ENCODE results near the gene ATP8B4.
"Not testable (repeated sequence)": the region's sequence is repeated elsewhere in the genome, so short reads cannot be mapped to it uniquely, and the experiment has no call there.

The ATP8B4 gene

DNA sequence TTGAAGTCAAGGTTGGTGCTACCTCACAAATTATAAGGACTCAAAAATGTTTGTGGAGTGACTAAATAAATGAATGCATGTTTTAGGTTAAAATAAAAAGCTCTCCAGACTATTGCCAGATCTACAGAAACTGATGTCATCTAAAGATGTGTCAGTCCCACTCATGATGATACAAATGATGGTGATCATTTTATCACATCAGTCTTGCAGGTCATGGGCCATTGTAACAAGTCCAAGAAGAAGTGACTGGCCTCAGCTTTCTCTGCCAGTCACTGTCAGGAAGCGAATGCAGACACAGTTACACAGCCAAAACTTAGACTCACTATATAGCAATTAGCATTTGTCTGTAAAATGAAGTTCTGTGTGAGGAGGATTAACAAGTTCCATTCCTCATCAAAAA is 18.5 kb downstream of the ATP8B4 start:
- H3K4me3 ChIP-seq (ENCODE audit: low read depth, low read length), result no peak overlapping the region
- peaks cover 6% of the 10 kb centered on the region for H3K4me1 ChIP-seq (ENCODE audit: control insufficient read depth, insufficient read depth, low read length)
- H3K9ac ChIP-seq (ENCODE audit: low read depth, low read length), result no peak overlapping the region
- no peaks in the 10 kb centered on the region for H3K36me3 ChIP-seq (ENCODE audit: control insufficient read depth, insufficient read depth, low read length)
- no peaks in the 10 kb centered on the region for H3K27me3 ChIP-seq (ENCODE audit: control insufficient read depth, insufficient read depth, low read length)
- H3K9me3 ChIP-seq (ENCODE audit: control insufficient read depth, insufficient read depth, low read length), result no peaks in the 10 kb centered on the region

DNA sequence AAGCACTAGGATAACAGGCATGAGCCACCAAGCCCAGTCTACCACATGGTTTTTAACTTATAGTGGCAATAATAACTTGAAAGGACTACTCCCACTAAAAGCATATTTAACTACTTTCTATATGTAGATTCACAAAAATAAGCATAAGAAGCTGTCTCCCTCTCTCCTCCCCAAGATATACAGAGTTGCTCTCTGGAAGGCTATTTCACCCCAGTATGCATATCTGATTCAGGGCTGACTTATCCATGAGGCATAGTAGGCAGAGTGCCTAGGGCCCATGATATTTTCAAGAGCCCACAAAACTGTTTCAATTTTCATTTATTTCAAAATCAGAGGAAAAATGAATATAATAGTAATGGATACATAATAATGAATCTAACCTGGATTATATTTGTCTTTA is 20.5 kb downstream of the ATP8B4 start:
- Histone ChIP-seq H3K9me3 (ENCODE audit: control insufficient read depth, insufficient read depth, low read length) (no peaks in the 10 kb centered on the region), H3K9ac (ENCODE audit: low read depth, low read length) (no peak overlapping the region), H3K27me3 (ENCODE audit: control insufficient read depth, insufficient read depth, low read length) (no peaks in the 10 kb centered on the region), H3K36me3 (ENCODE audit: control insufficient read depth, insufficient read depth, low read length) (no peaks in the 10 kb centered on the region), H3K4me3 (ENCODE audit: low read depth, low read length) (no peak overlapping the region), H3K4me1 (ENCODE audit: control insufficient read depth, insufficient read depth, low read length) (peaks cover 6% of the 10 kb centered on the region)

DNA sequence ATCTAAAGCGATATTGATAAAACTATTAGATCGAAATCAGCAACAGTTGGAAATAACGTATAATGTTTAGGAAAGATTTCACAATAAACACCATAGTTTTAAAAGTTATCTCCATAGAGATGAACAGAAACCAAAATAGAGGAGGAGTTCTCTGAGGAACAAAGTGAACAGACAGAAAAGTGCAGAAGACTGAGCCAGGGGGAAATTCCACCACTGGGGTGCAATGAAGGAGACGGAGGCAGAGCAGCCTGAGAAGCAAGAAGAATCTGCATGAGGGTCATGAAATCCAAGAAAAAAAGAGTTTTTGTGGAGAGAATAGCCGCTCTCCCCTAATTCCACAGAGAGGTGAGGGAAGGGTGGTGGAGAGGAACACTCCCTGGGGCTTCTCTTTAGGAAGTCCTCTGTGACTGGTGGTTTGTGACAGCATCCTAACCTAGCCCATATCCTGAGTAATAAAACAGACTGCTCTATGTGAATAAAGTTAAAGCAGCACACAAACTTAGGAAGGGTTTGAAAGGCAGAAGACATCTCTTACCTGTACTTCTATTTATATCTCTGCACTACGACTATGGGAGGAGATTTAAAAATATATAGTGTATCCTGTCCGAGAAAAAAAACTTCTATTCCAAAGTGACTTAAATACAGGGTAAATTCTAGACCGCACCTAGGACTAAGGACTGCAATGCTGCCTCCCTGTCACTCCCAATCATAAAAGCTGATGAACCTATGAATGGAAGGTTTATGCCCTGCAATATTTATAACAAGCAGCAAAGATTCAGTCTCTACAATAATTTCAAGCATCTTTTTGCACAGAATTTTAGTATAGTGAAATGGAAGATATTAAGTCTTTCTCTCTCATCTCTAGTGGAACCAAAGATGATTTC is 22.9 kb downstream of the ATP8B4 start:
- Histone ChIP-seq H3K9ac (ENCODE audit: low read depth, low read length) (no peak overlapping the region), H3K36me3 (ENCODE audit: control insufficient read depth, insufficient read depth, low read length) (no peaks in the 10 kb centered on the region), H3K27me3 (ENCODE audit: control insufficient read depth, insufficient read depth, low read length) (no peaks in the 10 kb centered on the region)

DNA sequence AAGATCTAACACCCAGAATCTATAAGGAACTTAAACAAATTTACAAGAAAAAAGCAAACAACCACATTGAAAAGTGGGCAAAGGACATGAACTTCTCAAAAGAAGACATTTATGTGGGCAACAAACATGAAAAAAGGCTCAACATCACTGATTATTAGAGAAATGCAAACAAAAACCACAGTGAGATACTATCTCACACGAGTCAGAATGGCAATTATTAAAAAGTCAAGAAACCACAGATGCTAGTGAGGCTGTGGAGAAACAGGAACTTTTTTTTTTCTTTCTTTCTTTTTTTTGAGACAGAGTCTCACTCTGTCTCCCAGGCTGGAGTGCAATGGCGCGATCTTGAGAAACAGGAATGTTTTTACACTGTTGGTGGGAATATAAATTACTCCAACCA is 29.6 kb downstream of the ATP8B4 start:
- not testable (repeated sequence) for H3K4me3 ChIP-seq (ENCODE audit: low read depth, low read length); H3K9me3 ChIP-seq (ENCODE audit: control insufficient read depth, insufficient read depth, low read length); H3K4me1 ChIP-seq (ENCODE audit: control insufficient read depth, insufficient read depth, low read length); H3K27me3 ChIP-seq (ENCODE audit: control insufficient read depth, insufficient read depth, low read length); H3K36me3 ChIP-seq (ENCODE audit: control insufficient read depth, insufficient read depth, low read length); H3K9ac ChIP-seq (ENCODE audit: low read depth, low read length)

More for the DNA sequence above, 22.9 kb downstream of the ATP8B4 start:
- H3K4me1 ChIP-seq (ENCODE audit: control insufficient read depth, insufficient read depth, low read length), result peaks cover 6% of the 10 kb centered on the region
- no peaks in the 10 kb centered on the region for H3K9me3 ChIP-seq (ENCODE audit: control insufficient read depth, insufficient read depth, low read length)
- H3K4me3 ChIP-seq (ENCODE audit: low read depth, low read length), result no peak overlapping the region

DNA sequence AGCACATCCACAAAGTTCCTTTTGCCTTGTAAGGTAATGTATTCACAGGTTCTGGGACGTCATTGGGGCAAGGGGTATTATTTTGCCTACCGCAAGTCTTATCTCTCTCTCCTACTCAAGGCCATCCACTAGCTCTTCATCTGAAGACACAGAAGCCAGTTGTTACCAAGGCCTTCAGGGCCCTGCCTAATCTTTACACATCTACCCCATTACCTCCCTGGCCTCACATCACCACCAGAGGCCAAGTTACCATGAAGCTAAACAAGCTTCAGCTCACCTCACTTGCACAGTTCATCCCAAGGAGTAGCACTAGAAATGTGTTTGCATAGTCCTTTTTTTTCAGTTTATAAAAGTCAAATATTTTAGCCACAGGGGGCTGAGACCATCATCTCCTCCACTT is 34.1 kb downstream of the ATP8B4 start:
- no peaks in the 10 kb centered on the region for H3K27me3 ChIP-seq (ENCODE audit: control insufficient read depth, insufficient read depth, low read length)
- H3K4me3 ChIP-seq (ENCODE audit: low read depth, low read length), result no peak overlapping the region
- H3K36me3 ChIP-seq (ENCODE audit: control insufficient read depth, insufficient read depth, low read length), result no peaks in the 10 kb centered on the region
- no peaks in the 10 kb centered on the region for H3K9me3 ChIP-seq (ENCODE audit: control insufficient read depth, insufficient read depth, low read length)
- no peaks in the 10 kb centered on the region for H3K4me1 ChIP-seq (ENCODE audit: control insufficient read depth, insufficient read depth, low read length)
- no peak overlapping the region for H3K9ac ChIP-seq (ENCODE audit: low read depth, low read length)

DNA sequence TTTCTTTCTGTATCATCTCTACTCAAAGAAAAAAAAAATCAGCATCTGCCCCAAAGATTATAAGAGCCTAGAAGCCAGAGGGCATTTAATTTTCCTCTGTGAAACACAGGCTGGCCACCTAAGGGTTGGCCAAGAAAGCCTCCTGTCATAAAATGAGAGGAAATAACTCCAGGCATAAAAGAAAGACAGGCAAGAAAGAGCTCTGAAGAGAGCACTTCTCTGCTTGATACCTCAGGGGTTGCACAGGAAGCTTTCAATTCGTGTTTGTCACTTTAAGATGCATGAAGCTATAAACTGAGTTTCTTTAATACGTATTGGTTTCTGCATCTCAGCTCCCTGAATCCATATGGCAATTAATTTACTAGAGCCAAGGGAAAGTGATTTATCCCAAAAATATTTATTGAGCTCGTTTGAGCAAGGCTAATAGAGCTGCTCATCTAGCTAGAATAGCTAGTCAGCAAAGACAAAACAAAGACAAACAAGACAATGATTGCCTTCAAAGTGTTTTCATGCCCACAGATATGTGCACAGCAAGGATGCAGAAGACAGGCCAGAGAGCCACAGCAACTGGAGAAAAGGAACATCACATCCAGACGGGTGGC is 35.5 kb downstream of the ATP8B4 start:
- Histone ChIP-seq H3K9me3 (ENCODE audit: control insufficient read depth, insufficient read depth, low read length) (no peaks in the 10 kb centered on the region), H3K9ac (ENCODE audit: low read depth, low read length) (no peak overlapping the region), H3K4me1 (ENCODE audit: control insufficient read depth, insufficient read depth, low read length) (no peaks in the 10 kb centered on the region), H3K4me3 (ENCODE audit: low read depth, low read length) (no peak overlapping the region), H3K36me3 (ENCODE audit: control insufficient read depth, insufficient read depth, low read length) (no peaks in the 10 kb centered on the region), H3K27me3 (ENCODE audit: control insufficient read depth, insufficient read depth, low read length) (no peaks in the 10 kb centered on the region)

DNA sequence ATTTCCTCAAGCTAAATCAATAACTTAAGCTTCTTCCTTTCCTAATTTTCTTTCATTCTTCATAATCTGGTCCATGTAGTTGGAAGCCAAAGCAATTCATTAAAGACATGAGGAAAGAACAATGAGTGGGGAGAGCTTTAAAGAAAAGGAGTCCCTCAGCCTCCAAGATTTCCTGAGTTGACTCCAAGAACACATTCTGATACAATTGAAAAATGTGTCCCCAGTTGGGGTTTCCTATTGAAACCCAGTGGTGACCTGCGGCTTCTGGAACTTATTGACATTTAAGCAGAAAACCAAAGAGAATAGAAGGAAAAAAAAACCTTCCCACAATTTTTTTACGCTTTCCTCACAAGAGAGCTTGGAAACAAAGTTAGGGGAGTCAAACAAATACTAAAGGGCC is 37.0 kb downstream of the ATP8B4 start:
- Histone ChIP-seq H3K27me3 (ENCODE audit: control insufficient read depth, insufficient read depth, low read length) (no peaks in the 10 kb centered on the region), H3K36me3 (ENCODE audit: control insufficient read depth, insufficient read depth, low read length) (no peaks in the 10 kb centered on the region), H3K4me1 (ENCODE audit: control insufficient read depth, insufficient read depth, low read length) (no peaks in the 10 kb centered on the region), H3K9me3 (ENCODE audit: control insufficient read depth, insufficient read depth, low read length) (no peaks in the 10 kb centered on the region), H3K9ac (ENCODE audit: low read depth, low read length) (no peak overlapping the region), H3K4me3 (ENCODE audit: low read depth, low read length) (no peak overlapping the region)

DNA sequence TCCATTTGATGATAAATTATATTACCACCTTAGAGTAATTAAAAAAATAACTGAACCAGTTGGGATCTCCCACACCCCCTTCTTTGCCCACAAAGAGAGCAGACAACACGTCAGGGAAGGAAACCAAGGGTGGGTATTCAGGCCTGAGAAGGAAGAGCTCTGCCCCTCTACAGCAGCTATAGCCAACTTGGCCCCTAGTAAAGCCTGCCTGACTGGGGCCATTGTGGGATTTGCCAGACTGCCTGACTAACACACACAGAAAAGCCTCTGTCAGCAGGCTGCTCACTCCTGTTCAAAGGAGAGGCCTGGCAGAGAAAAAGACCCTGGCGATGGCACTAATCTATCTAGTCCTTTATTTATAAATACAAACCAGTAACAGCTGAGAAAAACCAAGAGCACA is 41.4 kb downstream of the ATP8B4 start:
- Histone ChIP-seq H3K27me3 (ENCODE audit: control insufficient read depth, insufficient read depth, low read length) (no peaks in the 10 kb centered on the region), H3K9me3 (ENCODE audit: control insufficient read depth, insufficient read depth, low read length) (no peaks in the 10 kb centered on the region), H3K9ac (ENCODE audit: low read depth, low read length) (no peak overlapping the region), H3K36me3 (ENCODE audit: control insufficient read depth, insufficient read depth, low read length) (no peaks in the 10 kb centered on the region), H3K4me3 (ENCODE audit: low read depth, low read length) (no peak overlapping the region), H3K4me1 (ENCODE audit: control insufficient read depth, insufficient read depth, low read length) (no peaks in the 10 kb centered on the region)

DNA sequence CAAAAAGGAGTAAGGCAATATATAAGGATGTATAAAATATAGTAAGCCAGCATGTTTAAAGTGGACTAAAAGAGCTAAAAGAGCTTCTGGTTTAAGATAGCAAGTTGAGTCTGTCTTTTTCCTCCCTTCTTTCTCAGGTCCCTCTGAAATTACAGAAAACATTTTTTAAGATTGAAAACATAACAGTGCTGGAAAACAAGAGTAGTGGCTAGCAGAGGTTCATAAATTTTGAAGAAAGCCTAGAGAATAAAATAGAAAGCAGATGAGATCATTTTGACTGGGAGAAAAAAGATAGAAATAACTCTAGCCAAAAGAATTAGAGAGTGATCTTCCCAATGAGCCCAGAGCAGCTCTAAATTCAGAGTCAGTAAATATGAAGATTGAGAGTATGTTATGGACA is 41.9 kb downstream of the ATP8B4 start:
- Histone ChIP-seq H3K27me3 (ENCODE audit: control insufficient read depth, insufficient read depth, low read length) (no peaks in the 10 kb centered on the region), H3K9ac (ENCODE audit: low read depth, low read length) (no peak overlapping the region), H3K9me3 (ENCODE audit: control insufficient read depth, insufficient read depth, low read length) (no peaks in the 10 kb centered on the region), H3K4me3 (ENCODE audit: low read depth, low read length) (no peak overlapping the region), H3K4me1 (ENCODE audit: control insufficient read depth, insufficient read depth, low read length) (no peaks in the 10 kb centered on the region), H3K36me3 (ENCODE audit: control insufficient read depth, insufficient read depth, low read length) (no peaks in the 10 kb centered on the region)

DNA sequence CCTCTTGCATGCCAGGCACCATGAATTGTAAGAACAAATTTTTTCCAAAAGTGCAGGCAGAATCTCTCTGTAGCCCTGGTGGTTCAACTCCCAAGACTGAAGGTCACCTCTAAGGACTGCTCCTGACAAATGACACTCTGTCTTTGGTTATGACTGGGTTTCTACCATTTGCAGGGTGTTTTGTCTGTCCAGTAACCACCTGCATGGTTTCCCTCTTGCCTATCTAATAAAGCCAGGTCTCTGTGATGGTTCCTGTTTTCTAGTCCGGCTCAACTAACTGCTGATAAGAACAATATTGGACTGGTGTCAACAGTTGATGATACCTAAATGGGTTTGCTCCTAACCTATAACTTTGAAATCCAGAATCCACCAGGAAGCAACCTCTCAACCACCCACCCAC is 43.7 kb downstream of the ATP8B4 start:
- Histone ChIP-seq H3K4me3 (ENCODE audit: low read depth, low read length) (no peak overlapping the region), H3K36me3 (ENCODE audit: control insufficient read depth, insufficient read depth, low read length) (no peaks in the 10 kb centered on the region), H3K9ac (ENCODE audit: low read depth, low read length) (no peak overlapping the region), H3K4me1 (ENCODE audit: control insufficient read depth, insufficient read depth, low read length) (no peaks in the 10 kb centered on the region), H3K27me3 (ENCODE audit: control insufficient read depth, insufficient read depth, low read length) (no peaks in the 10 kb centered on the region), H3K9me3 (ENCODE audit: control insufficient read depth, insufficient read depth, low read length) (no peaks in the 10 kb centered on the region)

DNA sequence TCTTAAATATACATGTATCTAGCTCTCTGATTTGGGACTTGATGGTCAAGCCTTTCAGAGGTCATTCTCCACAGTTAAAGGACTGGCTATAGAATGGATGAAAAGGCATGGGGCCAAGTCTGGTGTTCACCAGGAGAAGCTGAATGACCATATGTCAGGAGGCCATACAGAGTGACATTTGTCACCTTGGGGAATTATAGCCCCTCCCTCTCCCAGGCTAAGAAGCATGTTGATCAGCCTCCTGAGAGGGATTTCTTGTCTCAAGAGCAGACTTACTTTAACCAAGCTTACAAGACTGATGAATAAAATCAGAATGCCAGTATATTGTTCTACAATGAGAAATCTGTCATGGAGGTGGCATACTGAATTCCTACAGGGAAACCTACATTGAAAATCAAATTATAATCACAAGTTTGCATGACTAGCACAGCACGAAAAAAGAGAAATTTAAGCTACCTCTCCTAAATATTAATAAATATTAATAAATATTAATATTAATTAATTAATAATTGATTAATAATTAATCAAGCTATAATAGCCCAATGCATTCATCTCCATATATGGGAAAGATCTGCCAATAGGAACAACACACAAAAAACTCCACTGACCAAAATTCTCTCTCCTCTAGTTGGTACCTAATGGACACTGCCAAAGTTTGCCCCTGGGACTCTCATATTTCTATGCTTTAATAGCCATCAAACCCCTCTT is 47.3 kb downstream of the ATP8B4 start:
- H3K27me3 ChIP-seq (ENCODE audit: control insufficient read depth, insufficient read depth, low read length), result no peaks in the 10 kb centered on the region
- H3K36me3 ChIP-seq (ENCODE audit: control insufficient read depth, insufficient read depth, low read length), result no peaks in the 10 kb centered on the region
- H3K9ac ChIP-seq (ENCODE audit: low read depth, low read length), result no peak overlapping the region
- no peaks in the 10 kb centered on the region for H3K9me3 ChIP-seq (ENCODE audit: control insufficient read depth, insufficient read depth, low read length)
- H3K4me1 ChIP-seq (ENCODE audit: control insufficient read depth, insufficient read depth, low read length), result no peaks in the 10 kb centered on the region
- H3K4me3 ChIP-seq (ENCODE audit: low read depth, low read length), result no peak overlapping the region

DNA sequence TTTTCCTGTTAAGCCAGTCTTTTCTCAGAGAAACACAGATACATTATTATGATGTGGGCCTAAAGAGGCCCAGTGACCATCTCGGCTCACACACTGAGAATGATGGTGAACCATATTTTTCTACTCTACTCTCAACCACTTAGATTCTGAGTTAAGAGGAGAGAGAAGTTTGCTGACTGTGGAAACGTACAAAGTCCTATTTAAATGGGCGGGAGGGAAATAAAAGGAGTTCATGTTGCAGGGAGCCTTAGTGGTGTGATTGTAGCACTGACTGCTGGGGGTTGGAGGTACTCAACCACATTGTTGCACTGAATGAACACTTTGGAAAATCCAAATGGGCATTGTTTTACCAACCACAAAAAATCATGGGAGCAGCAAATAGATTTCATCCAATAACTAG is 51.0 kb downstream of the ATP8B4 start:
- no peak overlapping the region for H3K4me3 ChIP-seq (ENCODE audit: low read depth, low read length)
- no peaks in the 10 kb centered on the region for H3K4me1 ChIP-seq (ENCODE audit: control insufficient read depth, insufficient read depth, low read length)
- H3K36me3 ChIP-seq (ENCODE audit: control insufficient read depth, insufficient read depth, low read length), result no peaks in the 10 kb centered on the region
- no peaks in the 10 kb centered on the region for H3K27me3 ChIP-seq (ENCODE audit: control insufficient read depth, insufficient read depth, low read length)
- H3K9ac ChIP-seq (ENCODE audit: low read depth, low read length), result no peak overlapping the region
- no peaks in the 10 kb centered on the region for H3K9me3 ChIP-seq (ENCODE audit: control insufficient read depth, insufficient read depth, low read length)
